H1 (cell line): ENCODE data around the gene TMC4. TPM values are rescaled to one million over a fixed set of nuclear protein-coding genes. Genes with fewer than 3 reads are reported as not detected.

Source experiments
- ASH2L ChIP-seq: fragments of 200-600, 300-600 bp; sonication (generic); IDR thresholded peaks from one replicate; pipeline ENCODE4 v1.7.1; 2017; ENCODE audit warnings: low read length
- ATF2 ChIP-seq: IDR thresholded peaks from 2 replicates; pipeline ENCODE4 v1.6.1; 2012; ENCODE audit warnings: low read length, inconsistent platforms
- BACH1 ChIP-seq: IDR thresholded peaks from 2 replicates; pipeline ENCODE4 v1.6.1; 2012; ENCODE audit warnings: low read length, improper control_type of control experiment
- BRCA1 ChIP-seq: IDR thresholded peaks from 2 replicates; pipeline ENCODE4 v1.6.1; 2012; ENCODE audit warnings: low read depth, low read length, improper control_type of control experiment
- CBX8 ChIP-seq: fragments of 300-800, 300-1000 bp; sonication (generic); IDR thresholded peaks from 2 replicates; pipeline ENCODE4 v1.7.1; 2016; ENCODE audit warnings: low read depth, low read length, borderline replicate concordance
- CREB1 ChIP-seq: IDR thresholded peaks from 2 replicates; pipeline ENCODE4 v1.6.1; 2012; ENCODE audit warnings: inconsistent platforms
- CTCF ChIP-seq, 3 experiments: IDR thresholded peaks; 1 replicate in 2 of 3; 2 replicates in 1 of 3; pipeline versions ENCODE4 v1.5.1 to v1.6.1; 2011; ENCODE audit warnings: low read length in 3 of 3, mild to moderate bottlenecking in 3 of 3, inconsistent platforms in 2 of 3, low read depth in 1 of 3, moderate library complexity in 1 of 3; ENCODE audit not compliant: insufficient read depth in 1 of 3; ENCODE audit errors: control extremely low read depth in 1 of 3
- HDAC2 ChIP-seq, 2 experiments: fragments of 300-600 bp in 1 of 2; sonication (generic) in 1 of 2; IDR thresholded peaks; 2 replicates each; pipeline ENCODE4 v1.6.1; 2011 to 2012; ENCODE audit warnings: low read depth in 2 of 2, low read length in 2 of 2, mild to moderate bottlenecking in 2 of 2, moderate library complexity in 2 of 2, borderline replicate concordance in 1 of 2, inconsistent platforms in 1 of 2
- NRF1 ChIP-seq: IDR thresholded peaks from 2 replicates; pipeline ENCODE4 v1.6.1; 2011; ENCODE audit warnings: mild to moderate bottlenecking, low read depth, low read length, improper control_type of control experiment
- POLR2AphosphoS5 ChIP-seq: IDR thresholded peaks from 2 replicates; pipeline ENCODE4 v1.6.1; 2011; ENCODE audit warnings: low read depth, low read length
- POU5F1 ChIP-seq: IDR thresholded peaks from 2 replicates; pipeline ENCODE4 v1.6.1; 2011; ENCODE audit warnings: low read depth, mild to moderate bottlenecking, low read length, moderate library complexity
- RNF2 ChIP-seq: fragments of 200-900, 300-1000 bp; sonication (generic); IDR thresholded peaks from 2 replicates; pipeline ENCODE4 v1.7.1; 2016; ENCODE audit warnings: borderline replicate concordance, low read depth, mild to moderate bottlenecking, antibody characterized with exemption, low read length; ENCODE audit not compliant: poor library complexity, severe bottlenecking; ENCODE audit errors: missing control alignments
- SIN3A ChIP-seq, 2 experiments: IDR thresholded peaks in 1 of 2; conservative IDR thresholded peaks in 1 of 2; 2 replicates each; pipeline ENCODE4 v1.6.1; 2011 to 2012; ENCODE audit warnings: low read length in 2 of 2, improper control_type of control experiment in 1 of 2, low read depth in 1 of 2, mild to moderate bottlenecking in 1 of 2
- SP1 ChIP-seq: IDR thresholded peaks from 2 replicates; pipeline ENCODE4 v1.6.1; 2011; ENCODE audit warnings: low read depth, low read length
- SP4 ChIP-seq: IDR thresholded peaks from 2 replicates; pipeline ENCODE4 v1.6.1; 2012; ENCODE audit warnings: low read length, inconsistent platforms
- TAF7 ChIP-seq: optimal IDR thresholded peaks from 2 replicates; pipeline ENCODE3; 2011; ENCODE audit warnings: low read depth, mild to moderate bottlenecking, inconsistent platforms, low read length, moderate library complexity, borderline replicate concordance
- TBP ChIP-seq: IDR thresholded peaks from 2 replicates; pipeline ENCODE4 v1.6.1; 2011; ENCODE audit warnings: low read depth, low read length, improper control_type of control experiment
- TCF12 ChIP-seq: IDR thresholded peaks from 2 replicates; pipeline ENCODE4 v1.6.1; 2011; ENCODE audit warnings: low read depth, mild to moderate bottlenecking, low read length
- USF2 ChIP-seq: IDR thresholded peaks from 2 replicates; pipeline ENCODE4 v1.6.1; 2011; ENCODE audit warnings: low read length, improper control_type of control experiment
- polyA plus RNA-seq, 7 experiments: library from polyadenylated mRNA; depleted of rRNA in 3 of 7; stranded (reverse) in 5 of 7; unstranded in 2 of 7; fragments of >200 nt in 5 of 7; fragments of 200-250 nt in 2 of 7; gene quantifications; 1 replicate in 5 of 7; 2 replicates in 1 of 7; 4 replicates in 1 of 7; pipeline versions ENCODE4 v1.2.1 to v1.2.3, GENCODE V29; 2011 to 2013; ENCODE audit warnings: missing spikeins in 2 of 7, mixed read lengths in 2 of 7
- total RNA-seq: library from RNA; stranded (reverse); fragmentation: NEBNext Ultra II Directional; extraction: Animal tissue kit (Norgen Biotek cat#: 25700); gene quantifications from 2 replicates; pipeline ENCODE4 v1.2.1, GENCODE V29; 2021

TMC4 gene
- total and polyA plus RNA-seq, 2 of the 8 experiments (the other 6 are each of a cell fraction or from before 2014, with no cell fraction given): 5.5 to 6.3 TPM

- TF ChIP-seq ASH2L (no peak), SP1 (no peak), BRCA1 (no peak), USF2 (no peak), HDAC2 (IDR thresholded peaks at IDR 0.05; ENCODE audit: borderline replicate concordance in 1 of 2, low read depth in 2 of 2, low read length in 2 of 2) (no peak), RNF2 (no peak), POLR2AphosphoS5 (peak; percentile 91), BACH1 (peak; percentile 98), CBX8 (no peak), TCF12 (no peak), NRF1 (no peak), CTCF (IDR thresholded peaks at IDR 0.05; ENCODE audit: control extremely low read depth in 1 of 3, insufficient read depth in 1 of 3, low read depth in 1 of 3, low read length in 3 of 3) (peak in 1 of 3 experiments; percentile 26; a peak in 1 of 4 replicates), TAF7 (peak; percentile 65), SIN3A (conservative IDR thresholded peaks at IDR 0.05 in 1 of 2, IDR thresholded peaks at IDR 0.05 in 1 of 2; ENCODE audit: low read depth in 1 of 2, low read length in 2 of 2) (no peak), TBP (peak; percentile 79; the same call in 1 of the 2 replicates), POU5F1 (no peak), ATF2 (no peak), CREB1 (no peak), SP4 (no peak)
These were observed 35.1 kb downstream of the TMC4 start, which contains the start of gene CNOT3 (continued) for GRCh38 chr19:54137699-54138488.
